ENCODE measurements around the gene RAPGEF3.

DNA sequence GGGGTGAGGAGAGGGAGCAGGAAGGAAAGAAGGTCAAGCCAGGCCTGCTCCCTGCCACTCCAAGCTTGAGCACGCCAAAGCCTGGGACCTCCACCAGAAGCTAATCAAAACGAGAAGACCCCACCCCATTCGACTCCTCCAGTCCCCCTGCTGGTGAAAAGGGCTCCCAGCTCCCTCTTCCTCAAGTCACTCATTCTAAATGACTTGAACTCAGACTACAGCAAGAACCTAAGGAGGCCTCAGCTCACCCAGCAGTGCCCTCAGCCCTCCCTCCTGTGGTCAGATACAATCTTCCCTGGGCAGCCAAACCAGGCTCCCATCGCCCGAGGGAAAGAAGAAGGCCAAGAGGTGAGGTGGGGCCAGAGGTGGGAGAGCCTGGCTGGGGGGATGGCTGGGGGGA lies 43.6 kb upstream of the RAPGEF3 start:
- TF ChIP-seq YY1 (IDR thresholded peaks at IDR 0.05; ENCODE audit: low read depth, low read length), result no peak
- no peak for TF ChIP-seq MAFK (IDR thresholded peaks at IDR 0.05; ENCODE audit: low read depth, low read length)
- TF ChIP-seq ZNF274 (IDR thresholded peaks at IDR 0.05; ENCODE audit: borderline replicate concordance, extremely low read depth, low read length), result no peak
- no peak for TF ChIP-seq POLR2A (IDR thresholded peaks at IDR 0.05; ENCODE audit: control extremely low read depth in 1 of 2, low read depth in 2 of 2, low read length in 2 of 2)
- TF ChIP-seq, protein P1, sequence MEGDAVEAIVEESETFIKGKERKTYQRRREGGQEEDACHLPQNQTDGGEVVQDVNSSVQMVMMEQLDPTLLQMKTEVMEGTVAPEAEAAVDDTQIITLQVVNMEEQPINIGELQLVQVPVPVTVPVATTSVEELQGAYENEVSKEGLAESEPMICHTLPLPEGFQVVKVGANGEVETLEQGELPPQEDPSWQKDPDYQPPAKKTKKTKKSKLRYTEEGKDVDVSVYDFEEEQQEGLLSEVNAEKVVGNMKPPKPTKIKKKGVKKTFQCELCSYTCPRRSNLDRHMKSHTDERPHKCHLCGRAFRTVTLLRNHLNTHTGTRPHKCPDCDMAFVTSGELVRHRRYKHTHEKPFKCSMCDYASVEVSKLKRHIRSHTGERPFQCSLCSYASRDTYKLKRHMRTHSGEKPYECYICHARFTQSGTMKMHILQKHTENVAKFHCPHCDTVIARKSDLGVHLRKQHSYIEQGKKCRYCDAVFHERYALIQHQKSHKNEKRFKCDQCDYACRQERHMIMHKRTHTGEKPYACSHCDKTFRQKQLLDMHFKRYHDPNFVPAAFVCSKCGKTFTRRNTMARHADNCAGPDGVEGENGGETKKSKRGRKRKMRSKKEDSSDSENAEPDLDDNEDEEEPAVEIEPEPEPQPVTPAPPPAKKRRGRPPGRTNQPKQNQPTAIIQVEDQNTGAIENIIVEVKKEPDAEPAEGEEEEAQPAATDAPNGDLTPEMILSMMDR (IDR thresholded peaks at IDR 0.05; ENCODE audit: control extremely low read depth in 1 of 3, insufficient read depth in 1 of 3, low read depth in 1 of 3, low read length in 3 of 3), result peak; percentile 48 to 69 (median 57)
- no peak for TF ChIP-seq CHD1 (IDR thresholded peaks at IDR 0.05; ENCODE audit: low read depth, low read length)
- TF ChIP-seq SIN3A (conservative IDR thresholded peaks at IDR 0.05 in 1 of 2, IDR thresholded peaks at IDR 0.05 in 1 of 2; ENCODE audit: low read depth in 1 of 2, low read length in 2 of 2), result no peak
- TF ChIP-seq SP2 (IDR thresholded peaks at IDR 0.05; ENCODE audit: low read length), result no peak
- TF ChIP-seq JUND (IDR thresholded peaks at IDR 0.05; ENCODE audit: low read length), result no peak
- no peak for TF ChIP-seq GABPA (IDR thresholded peaks at IDR 0.05; ENCODE audit: borderline replicate concordance, insufficient read depth, low read length)
- TF ChIP-seq EP300 (IDR thresholded peaks at IDR 0.05; ENCODE audit: borderline replicate concordance in 1 of 2, low read depth in 2 of 2, low read length in 2 of 2), result no peak
- TF ChIP-seq EZH2 (IDR thresholded peaks at IDR 0.05; ENCODE audit: low read depth, low read length, severe bottlenecking), result no peak

Measured in H1 (cell line).